Measurements from ENCODE around the gene GUCD1. TPM values are rescaled to one million over a fixed set of nuclear protein-coding genes. Genes with fewer than 3 reads are reported as not detected.
"Not testable (repeated sequence)": the region's sequence is repeated elsewhere in the genome, so short reads cannot be mapped to it uniquely, and the experiment has no call there.

The GUCD1 gene
- 128 and 171 TPM in 2 replicates for total RNA-seq

GRCh38 chr22:24554313-24555164 lies at the start of gene GUCD1:
Gene GUCD1 (minus strand): TSS chr22:24555138. CDS start chr22:24554991, 147 bp downstream.
- DNase-seq (ENCODE audit: low read depth in 2 of 2), result peak in 1 of 2 donors; percentile 50

- DNase-seq (ENCODE audit: low read depth in 2 of 2), result not testable (repeated sequence)
Measured at GRCh38 chr22:24603770-24604629, 49.1 kb upstream of the GUCD1 start.

- not testable (repeated sequence) for DNase-seq (ENCODE audit: low read depth in 2 of 2)
Measured at GRCh38 chr22:24602847-24603769, 48.2 kb upstream of the GUCD1 start, which contains the start of gene GGT1. Gene GGT1 (plus strand): TSS chr22:24603193. CDS start chr22:24611082, 7,889 bp downstream.

- DNase-seq (ENCODE audit: low read depth in 2 of 2), result not testable (repeated sequence)
Measured at GRCh38 chr22:24602105-24602749, 47.3 kb upstream of the GUCD1 start.

- DNase-seq (ENCODE audit: low read depth in 2 of 2), result no peak
Measured at GRCh38 chr22:24601217-24602104, 46.5 kb upstream of the GUCD1 start.

- DNase-seq (ENCODE audit: low read depth in 2 of 2), result not testable (repeated sequence)
Measured at GRCh38 chr22:24599958-24600715, 45.2 kb upstream of the GUCD1 start.

- DNase-seq (ENCODE audit: low read depth in 2 of 2), result no peak
Measured at GRCh38 chr22:24599514-24599913, 44.6 kb upstream of the GUCD1 start.

- DNase-seq (ENCODE audit: low read depth in 2 of 2), result not testable (repeated sequence)
Measured at GRCh38 chr22:24597076-24597475, 42.1 kb upstream of the GUCD1 start.

GRCh38 chr22:24595863-24596262 lies 40.9 kb upstream of the GUCD1 start:
- DNase-seq (ENCODE audit: low read depth in 2 of 2), result no peak

GRCh38 chr22:24595228-24595627 lies 40.3 kb upstream of the GUCD1 start:
- DNase-seq (ENCODE audit: low read depth in 2 of 2), result no peak

GRCh38 chr22:24594569-24595120 lies 39.7 kb upstream of the GUCD1 start:
- no peak for DNase-seq (ENCODE audit: low read depth in 2 of 2)

GRCh38 chr22:24593836-24594568 lies 39.1 kb upstream of the GUCD1 start:
- DNase-seq (ENCODE audit: low read depth in 2 of 2), result no peak

- not testable (repeated sequence) for DNase-seq (ENCODE audit: low read depth in 2 of 2)
Measured at GRCh38 chr22:24593559-24593835, 38.6 kb upstream of the GUCD1 start.

- peak; percentile 55 to 69 for DNase-seq (ENCODE audit: low read depth in 2 of 2)
Measured at GRCh38 chr22:24592851-24593558, 38.1 kb upstream of the GUCD1 start, which contains the start of gene LRRC75B. Gene LRRC75B (minus strand): TSS chr22:24593073. CDS start chr22:24593039, 34 bp downstream.

GRCh38 chr22:24592058-24592850 lies 37.3 kb upstream of the GUCD1 start:
- DNase-seq (ENCODE audit: low read depth in 2 of 2), result peak in 1 of 2 donors; percentile 7

- no peak for DNase-seq (ENCODE audit: low read depth in 2 of 2)
Measured at GRCh38 chr22:24591286-24591830, 36.4 kb upstream of the GUCD1 start.

All from lung microvascular endothelial cell (primary cell).